Spleen (tissue), 7 donors: ENCODE results near the gene HADHA.

Source experiments
- POLR2A ChIP-seq, 3 donors: fragments of 450-650 bp; IDR thresholded peaks; one replicate each; pipeline ENCODE4 v1.5.1; 2017; ENCODE audit warnings: antibody characterized with exemption in 3 of 3, mild to moderate bottlenecking in 1 of 3
- POLR2AphosphoS5 ChIP-seq, 3 donors: sonication (generic); formaldehyde crosslinking; IDR thresholded peaks; one replicate each; pipeline ENCODE4 v1.5.1; 2017; ENCODE audit warnings: antibody characterized with exemption in 3 of 3
- TF ChIP-seq, protein P1 (sequence below), 11 experiments: fragments of 200-600 bp in 7 of 11; fragments of 450-650 bp in 4 of 11; sonication (generic) in 4 of 11; IDR thresholded peaks in 8 of 11; conservative IDR thresholded peaks in 3 of 11; 1 replicate in 7 of 11; 2 replicates in 4 of 11; pipeline versions ENCODE4 v1.4.0 to v1.8.0; 2016 to 2021; ENCODE audit warnings: antibody characterized with exemption in 11 of 11, inconsistent platforms in 4 of 11, mild to moderate bottlenecking in 1 of 11
- donor health status: DM: no; HTN: no; CAD: no; lungs with moderate emphysema.
- donor health status: DM: no; HTN: no; CAD: no.
- donor health status: DM: no; HTN: no; CAD: no.

GRCh38 chr2:26292646-26293045, 48.2 kb upstream of the HADHA start:
- TF ChIP-seq, protein P1, sequence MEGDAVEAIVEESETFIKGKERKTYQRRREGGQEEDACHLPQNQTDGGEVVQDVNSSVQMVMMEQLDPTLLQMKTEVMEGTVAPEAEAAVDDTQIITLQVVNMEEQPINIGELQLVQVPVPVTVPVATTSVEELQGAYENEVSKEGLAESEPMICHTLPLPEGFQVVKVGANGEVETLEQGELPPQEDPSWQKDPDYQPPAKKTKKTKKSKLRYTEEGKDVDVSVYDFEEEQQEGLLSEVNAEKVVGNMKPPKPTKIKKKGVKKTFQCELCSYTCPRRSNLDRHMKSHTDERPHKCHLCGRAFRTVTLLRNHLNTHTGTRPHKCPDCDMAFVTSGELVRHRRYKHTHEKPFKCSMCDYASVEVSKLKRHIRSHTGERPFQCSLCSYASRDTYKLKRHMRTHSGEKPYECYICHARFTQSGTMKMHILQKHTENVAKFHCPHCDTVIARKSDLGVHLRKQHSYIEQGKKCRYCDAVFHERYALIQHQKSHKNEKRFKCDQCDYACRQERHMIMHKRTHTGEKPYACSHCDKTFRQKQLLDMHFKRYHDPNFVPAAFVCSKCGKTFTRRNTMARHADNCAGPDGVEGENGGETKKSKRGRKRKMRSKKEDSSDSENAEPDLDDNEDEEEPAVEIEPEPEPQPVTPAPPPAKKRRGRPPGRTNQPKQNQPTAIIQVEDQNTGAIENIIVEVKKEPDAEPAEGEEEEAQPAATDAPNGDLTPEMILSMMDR (IDR thresholded peaks at IDR 0.05 in 8 of 11, conservative IDR thresholded peaks at IDR 0.05 in 3 of 11), result no peak
- TF ChIP-seq POLR2A (IDR thresholded peaks at IDR 0.05), result no peak
- no peak for TF ChIP-seq POLR2AphosphoS5 (IDR thresholded peaks at IDR 0.05)
